GM23338 (cell line): ENCODE data around the gene BRAF. TPM values are rescaled to one million over a fixed set of nuclear protein-coding genes. Genes with fewer than 3 reads are reported as not detected.

ENCODE experiments used
- ATAC-seq: fragments of 200-7000 bp; cut with Tn5 transposase; 3 replicates; pipeline ENCODE4 v1.9.1; 2020
- DNase-seq: peaks from one replicate; pipeline ENCODE4 v3.0.0-alpha.2; 2015; ENCODE audit warnings: low spot score
- H2AFZ ChIP-seq: fragments of 200-600 bp; sonication (generic); 2 replicates; pipeline ENCODE4 v1.8.0; 2016; ENCODE audit warnings: antibody characterized with exemption, mild to moderate bottlenecking, moderate library complexity
- H3F3A ChIP-seq: fragments of 200-600 bp; sonication (generic); replicated peaks from 2 replicates; pipeline ENCODE4 v1.8.0; 2017; ENCODE audit warnings: antibody characterized with exemption, mixed run types, low read depth
- H3K27ac ChIP-seq: fragments of 200-600 bp; sonication (generic); 2 replicates; pipeline ENCODE4 v1.6.1; 2016; ENCODE audit warnings: low read depth
- H3K27me3 ChIP-seq: fragments of 200-600 bp; sonication (generic); 2 replicates; pipeline ENCODE4 v1.8.0; 2016; ENCODE audit warnings: mild to moderate bottlenecking, mixed run types, moderate library complexity; ENCODE audit not compliant: insufficient read depth
- H3K36me3 ChIP-seq: fragments of 200-600 bp; sonication (generic); 2 replicates; pipeline ENCODE4 v1.8.0; 2016; ENCODE audit warnings: mild to moderate bottlenecking; ENCODE audit not compliant: insufficient read depth
- H3K4me1 ChIP-seq: fragments of 200-600 bp; sonication (generic); 2 replicates; pipeline ENCODE4 v1.8.0; 2016; ENCODE audit warnings: mild to moderate bottlenecking, moderate library complexity; ENCODE audit not compliant: insufficient read depth
- H3K4me2 ChIP-seq: fragments of 200-600 bp; sonication (generic); 2 replicates; pipeline ENCODE4 v1.7.1; 2017; ENCODE audit warnings: mixed run types
- H3K4me3 ChIP-seq: fragments of 200-600 bp; sonication (generic); 2 replicates; pipeline ENCODE4 v1.6.1; 2016; ENCODE audit warnings: mixed run types
- H3K79me2 ChIP-seq: fragments of 200-600 bp; sonication (generic); replicated peaks from 2 replicates; pipeline ENCODE4 v1.8.0; 2017; ENCODE audit warnings: mild to moderate bottlenecking; ENCODE audit not compliant: insufficient read depth
- H3K9me2 ChIP-seq: fragments of 200-600 bp; sonication (generic); 2 replicates; pipeline ENCODE4 v1.8.0; 2017; ENCODE audit not compliant: insufficient read depth
- H4K20me1 ChIP-seq: fragments of 200-600 bp; sonication (generic); replicated peaks from 2 replicates; pipeline ENCODE4 v1.8.0; 2017; ENCODE audit warnings: mild to moderate bottlenecking; ENCODE audit not compliant: insufficient read depth
- H3K27ac Mint-ChIP-seq: 2 replicates; pipeline ENCODE4 v1.8.0; 2020; ENCODE audit warnings: inconsistent platforms, mild to moderate bottlenecking, moderate library complexity, mixed read lengths
- H3K27me3 Mint-ChIP-seq: 3 replicates; pipeline ENCODE4 v1.8.0; 2022; ENCODE audit warnings: low read depth, mild to moderate bottlenecking, moderate library complexity, mixed read lengths, inconsistent platforms; ENCODE audit not compliant: insufficient read depth, poor library complexity
- H3K36me3 Mint-ChIP-seq: 3 replicates; pipeline ENCODE4 v1.8.0; 2021; ENCODE audit warnings: low read depth, mild to moderate bottlenecking, inconsistent platforms, moderate library complexity, mixed read lengths
- H3K4me1 Mint-ChIP-seq: 3 replicates; pipeline ENCODE4 v1.8.0; 2020; ENCODE audit warnings: mild to moderate bottlenecking, inconsistent platforms, mixed read lengths
- H3K4me3 Mint-ChIP-seq: 3 replicates; pipeline ENCODE4 v1.8.0; 2021; ENCODE audit warnings: moderate library complexity, mild to moderate bottlenecking, inconsistent platforms, mixed read lengths
- H3K9me3 Mint-ChIP-seq: 3 replicates; pipeline ENCODE4 v1.8.0; 2020; ENCODE audit warnings: moderate library complexity, mild to moderate bottlenecking, inconsistent platforms, mixed read lengths
- CREB1 ChIP-seq: fragments of 250-450 bp; sonication (Bioruptor Pico); IDR thresholded peaks from 2 replicates; pipeline ENCODE4 v1.5.0; 2020; ENCODE audit warnings: low read depth, mild to moderate bottlenecking, moderate library complexity
- EZH2 ChIP-seq: fragments of 200-600 bp; sonication (generic); IDR thresholded peaks from one replicate; pipeline ENCODE4 v1.8.0; 2017; ENCODE audit warnings: antibody characterized with exemption, mild to moderate bottlenecking, low read depth; ENCODE audit not compliant: unreplicated experiment
- EZH2phosphoT487 ChIP-seq: fragments of 200-600 bp; sonication (generic); IDR thresholded peaks from one replicate; pipeline ENCODE4 v1.8.1; 2018; ENCODE audit warnings: antibody characterized with exemption; ENCODE audit not compliant: unreplicated experiment
- JUNB ChIP-seq: IDR thresholded peaks from one replicate; pipeline ENCODE4 v1.6.1; 2016; ENCODE audit warnings: antibody characterized with exemption; ENCODE audit not compliant: unreplicated experiment
- POLR2AphosphoS5 ChIP-seq: IDR thresholded peaks from 2 replicates; pipeline ENCODE4 v1.6.1; 2016; ENCODE audit warnings: antibody characterized with exemption, low read depth
- STAT1 ChIP-seq: IDR thresholded peaks from one replicate; pipeline ENCODE4 v1.6.1; 2016; ENCODE audit warnings: antibody characterized with exemption; ENCODE audit not compliant: unreplicated experiment
- ZNF114 ChIP-seq: fragments of 250-450 bp; sonication (Bioruptor Pico); IDR thresholded peaks from 2 replicates; pipeline ENCODE4 v1.5.0; 2020; ENCODE audit warnings: mild to moderate bottlenecking, moderate library complexity
- ZNF331 ChIP-seq: fragments of 250-450 bp; sonication (Bioruptor Pico); IDR thresholded peaks from 2 replicates; pipeline ENCODE4 v1.5.0; 2020; ENCODE audit warnings: low read depth, mild to moderate bottlenecking, moderate library complexity
- polyA plus RNA-seq: library from polyadenylated mRNA; unstranded; fragments of >200 nt; fragmentation: Nextera tagmentation; extraction: Ambion mirVana; gene quantifications from 2 replicates; pipeline ENCODE4 v1.2.1, GENCODE V29; 2016
- total RNA-seq: library from RNA; depleted of rRNA; stranded (reverse); fragments of >200 nt; shearing (Covaris generic); gene quantifications from 2 replicates; pipeline ENCODE4 v1.2.3, GENCODE V29; 2014
- TF ChIP-seq, protein P1 (sequence below): IDR thresholded peaks from one replicate; pipeline ENCODE4 v1.6.1; 2018; ENCODE audit warnings: antibody characterized with exemption; ENCODE audit not compliant: unreplicated experiment
- TF ChIP-seq, protein P2 (sequence below): fragments of 250-450 bp; sonication (Bioruptor Pico); IDR thresholded peaks from 2 replicates; pipeline ENCODE4 v1.5.0; 2020; ENCODE audit warnings: mild to moderate bottlenecking, moderate library complexity
- TF ChIP-seq, protein P3 (sequence below), 2 experiments: fragments of 200-600 bp in 1 of 2; sonication (generic) in 1 of 2; conservative IDR thresholded peaks; 2 replicates each; pipeline versions ENCODE4 v1.5.1 to v1.6.1; 2016 to 2017; ENCODE audit warnings: antibody characterized with exemption in 2 of 2, low read depth in 2 of 2, mild to moderate bottlenecking in 2 of 2, moderate library complexity in 1 of 2

BRAF gene
- total and polyA plus RNA-seq, 2 experiments from 2014 or later, result 14.6 to 36.8 TPM

DNA sequence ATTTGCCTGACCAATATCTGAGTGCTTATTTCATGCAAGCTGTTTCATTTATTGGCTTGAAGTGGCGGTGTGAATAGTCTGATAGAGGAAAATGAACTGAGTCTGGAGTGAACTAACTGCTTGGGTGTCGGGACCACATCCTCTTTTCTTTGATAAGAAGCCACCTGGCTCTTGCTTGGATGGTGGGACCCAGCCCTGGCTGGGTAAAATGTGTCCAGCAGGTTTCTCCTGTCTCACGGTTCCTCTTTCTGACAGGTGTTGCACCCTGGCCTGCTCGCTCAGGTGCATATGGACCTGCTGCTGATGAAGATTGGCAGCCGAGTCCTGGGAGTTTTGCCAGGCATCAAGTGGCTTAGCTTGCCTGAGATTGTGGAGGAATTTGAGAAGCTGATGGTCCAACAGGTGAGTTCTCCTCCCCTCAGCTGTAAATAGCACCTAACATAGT, 250.4 kb downstream of the BRAF start:
- TF ChIP-seq, protein P1, sequence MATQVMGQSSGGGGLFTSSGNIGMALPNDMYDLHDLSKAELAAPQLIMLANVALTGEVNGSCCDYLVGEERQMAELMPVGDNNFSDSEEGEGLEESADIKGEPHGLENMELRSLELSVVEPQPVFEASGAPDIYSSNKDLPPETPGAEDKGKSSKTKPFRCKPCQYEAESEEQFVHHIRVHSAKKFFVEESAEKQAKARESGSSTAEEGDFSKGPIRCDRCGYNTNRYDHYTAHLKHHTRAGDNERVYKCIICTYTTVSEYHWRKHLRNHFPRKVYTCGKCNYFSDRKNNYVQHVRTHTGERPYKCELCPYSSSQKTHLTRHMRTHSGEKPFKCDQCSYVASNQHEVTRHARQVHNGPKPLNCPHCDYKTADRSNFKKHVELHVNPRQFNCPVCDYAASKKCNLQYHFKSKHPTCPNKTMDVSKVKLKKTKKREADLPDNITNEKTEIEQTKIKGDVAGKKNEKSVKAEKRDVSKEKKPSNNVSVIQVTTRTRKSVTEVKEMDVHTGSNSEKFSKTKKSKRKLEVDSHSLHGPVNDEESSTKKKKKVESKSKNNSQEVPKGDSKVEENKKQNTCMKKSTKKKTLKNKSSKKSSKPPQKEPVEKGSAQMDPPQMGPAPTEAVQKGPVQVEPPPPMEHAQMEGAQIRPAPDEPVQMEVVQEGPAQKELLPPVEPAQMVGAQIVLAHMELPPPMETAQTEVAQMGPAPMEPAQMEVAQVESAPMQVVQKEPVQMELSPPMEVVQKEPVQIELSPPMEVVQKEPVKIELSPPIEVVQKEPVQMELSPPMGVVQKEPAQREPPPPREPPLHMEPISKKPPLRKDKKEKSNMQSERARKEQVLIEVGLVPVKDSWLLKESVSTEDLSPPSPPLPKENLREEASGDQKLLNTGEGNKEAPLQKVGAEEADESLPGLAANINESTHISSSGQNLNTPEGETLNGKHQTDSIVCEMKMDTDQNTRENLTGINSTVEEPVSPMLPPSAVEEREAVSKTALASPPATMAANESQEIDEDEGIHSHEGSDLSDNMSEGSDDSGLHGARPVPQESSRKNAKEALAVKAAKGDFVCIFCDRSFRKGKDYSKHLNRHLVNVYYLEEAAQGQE, result no peak
- no peak for TF ChIP-seq EZH2phosphoT487
- TF ChIP-seq CREB1, result no peak
- TF ChIP-seq EZH2, result no peak
- Histone ChIP-seq H3K4me2 (peak overlapping the region; percentile 93; the same call in 1 of the 2 replicates), H2AFZ (no peak overlapping the region), H3K27me3 (0 out of 2 replicates have a peak, but pooled peaks cover 5% of the 10 kb centered on the region), H3K36me3 (no peaks in the 10 kb centered on the region), H3K79me2 (no peaks in the 10 kb centered on the region), H3K4me3 (peak overlapping the region; percentile 72), H4K20me1 (peaks cover 6% of the 10 kb centered on the region; the same call in 1 of the 2 replicates), H3K27ac (no peak overlapping the region), H3K4me1 (peaks cover 25% of the 10 kb centered on the region), H3K9me2 (no peaks in the 10 kb centered on the region), H3F3A (0 out of 2 replicates have a peak, but pooled peaks cover 3% of the 10 kb centered on the region)
- Mint-ChIP-seq H3K36me3 (no peaks in the 10 kb centered on the region; the same call in 2 of the 3 replicates), H3K9me3 (no peaks in the 10 kb centered on the region; the same call in 2 of the 3 replicates), H3K4me3 (peak overlapping the region; percentile 75), H3K4me1 (peaks cover 17% of the 10 kb centered on the region), H3K27me3 (peaks cover 24% of the 10 kb centered on the region), H3K27ac (no peak overlapping the region)
- no peak for ATAC-seq
- no peak for DNase-seq

DNA sequence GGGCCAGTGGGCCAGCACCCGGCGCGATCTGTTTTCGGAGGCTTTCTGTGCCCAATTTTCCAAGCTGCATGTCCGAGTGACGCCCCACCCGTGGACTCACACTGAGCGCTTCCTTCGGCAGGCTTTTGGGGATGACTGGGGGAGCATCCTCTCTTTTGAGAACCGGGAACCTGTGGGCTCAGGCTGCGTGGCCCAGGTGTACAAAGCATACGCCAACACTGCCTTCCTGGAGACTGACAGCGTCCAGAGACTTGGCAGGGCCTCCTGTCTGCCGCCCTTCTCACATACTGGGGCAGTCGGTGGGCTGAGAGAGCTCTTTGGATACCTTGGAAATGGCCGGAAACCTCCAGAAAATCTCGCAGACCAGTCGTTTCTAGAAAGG, 251.0 kb downstream of the BRAF start:
- H2AFZ ChIP-seq, result peak overlapping the region; percentile 90
- Mint-ChIP-seq H3K27ac (no peak overlapping the region), H3K27me3 (peaks cover 21% of the 10 kb centered on the region), H3K4me3 (peak overlapping the region; percentile 75), H3K4me1 (peaks cover 17% of the 10 kb centered on the region), H3K9me3 (no peaks in the 10 kb centered on the region; the same call in 2 of the 3 replicates), H3K36me3 (no peaks in the 10 kb centered on the region; the same call in 2 of the 3 replicates)
- H3K27ac ChIP-seq, result no peak overlapping the region
- peak overlapping the region; percentile 72 for H3K4me3 ChIP-seq
- peak overlapping the region; percentile 93 for H3K4me2 ChIP-seq
- 0 out of 2 replicates have a peak, but pooled peaks cover 5% of the 10 kb centered on the region for H3K27me3 ChIP-seq
- peaks cover 25% of the 10 kb centered on the region for H3K4me1 ChIP-seq
- H3K36me3 ChIP-seq, result no peaks in the 10 kb centered on the region
- H3K79me2 ChIP-seq, result no peaks in the 10 kb centered on the region
- ATAC-seq (peak; percentile 5), DNase-seq (peak; percentile 35)
- no peaks in the 10 kb centered on the region for H3K9me2 ChIP-seq
- peaks cover 6% of the 10 kb centered on the region; the same call in 1 of the 2 replicates for H4K20me1 ChIP-seq
- H3F3A ChIP-seq, result 0 out of 2 replicates have a peak, but pooled peaks cover 3% of the 10 kb centered on the region
- TF ChIP-seq ZNF331 (CRISPR knock-in tag) (no peak), POLR2AphosphoS5 (no peak), ZNF114 (CRISPR knock-in tag) (no peak), JUNB (no peak), STAT1 (no peak)
- TF ChIP-seq, protein P2, sequence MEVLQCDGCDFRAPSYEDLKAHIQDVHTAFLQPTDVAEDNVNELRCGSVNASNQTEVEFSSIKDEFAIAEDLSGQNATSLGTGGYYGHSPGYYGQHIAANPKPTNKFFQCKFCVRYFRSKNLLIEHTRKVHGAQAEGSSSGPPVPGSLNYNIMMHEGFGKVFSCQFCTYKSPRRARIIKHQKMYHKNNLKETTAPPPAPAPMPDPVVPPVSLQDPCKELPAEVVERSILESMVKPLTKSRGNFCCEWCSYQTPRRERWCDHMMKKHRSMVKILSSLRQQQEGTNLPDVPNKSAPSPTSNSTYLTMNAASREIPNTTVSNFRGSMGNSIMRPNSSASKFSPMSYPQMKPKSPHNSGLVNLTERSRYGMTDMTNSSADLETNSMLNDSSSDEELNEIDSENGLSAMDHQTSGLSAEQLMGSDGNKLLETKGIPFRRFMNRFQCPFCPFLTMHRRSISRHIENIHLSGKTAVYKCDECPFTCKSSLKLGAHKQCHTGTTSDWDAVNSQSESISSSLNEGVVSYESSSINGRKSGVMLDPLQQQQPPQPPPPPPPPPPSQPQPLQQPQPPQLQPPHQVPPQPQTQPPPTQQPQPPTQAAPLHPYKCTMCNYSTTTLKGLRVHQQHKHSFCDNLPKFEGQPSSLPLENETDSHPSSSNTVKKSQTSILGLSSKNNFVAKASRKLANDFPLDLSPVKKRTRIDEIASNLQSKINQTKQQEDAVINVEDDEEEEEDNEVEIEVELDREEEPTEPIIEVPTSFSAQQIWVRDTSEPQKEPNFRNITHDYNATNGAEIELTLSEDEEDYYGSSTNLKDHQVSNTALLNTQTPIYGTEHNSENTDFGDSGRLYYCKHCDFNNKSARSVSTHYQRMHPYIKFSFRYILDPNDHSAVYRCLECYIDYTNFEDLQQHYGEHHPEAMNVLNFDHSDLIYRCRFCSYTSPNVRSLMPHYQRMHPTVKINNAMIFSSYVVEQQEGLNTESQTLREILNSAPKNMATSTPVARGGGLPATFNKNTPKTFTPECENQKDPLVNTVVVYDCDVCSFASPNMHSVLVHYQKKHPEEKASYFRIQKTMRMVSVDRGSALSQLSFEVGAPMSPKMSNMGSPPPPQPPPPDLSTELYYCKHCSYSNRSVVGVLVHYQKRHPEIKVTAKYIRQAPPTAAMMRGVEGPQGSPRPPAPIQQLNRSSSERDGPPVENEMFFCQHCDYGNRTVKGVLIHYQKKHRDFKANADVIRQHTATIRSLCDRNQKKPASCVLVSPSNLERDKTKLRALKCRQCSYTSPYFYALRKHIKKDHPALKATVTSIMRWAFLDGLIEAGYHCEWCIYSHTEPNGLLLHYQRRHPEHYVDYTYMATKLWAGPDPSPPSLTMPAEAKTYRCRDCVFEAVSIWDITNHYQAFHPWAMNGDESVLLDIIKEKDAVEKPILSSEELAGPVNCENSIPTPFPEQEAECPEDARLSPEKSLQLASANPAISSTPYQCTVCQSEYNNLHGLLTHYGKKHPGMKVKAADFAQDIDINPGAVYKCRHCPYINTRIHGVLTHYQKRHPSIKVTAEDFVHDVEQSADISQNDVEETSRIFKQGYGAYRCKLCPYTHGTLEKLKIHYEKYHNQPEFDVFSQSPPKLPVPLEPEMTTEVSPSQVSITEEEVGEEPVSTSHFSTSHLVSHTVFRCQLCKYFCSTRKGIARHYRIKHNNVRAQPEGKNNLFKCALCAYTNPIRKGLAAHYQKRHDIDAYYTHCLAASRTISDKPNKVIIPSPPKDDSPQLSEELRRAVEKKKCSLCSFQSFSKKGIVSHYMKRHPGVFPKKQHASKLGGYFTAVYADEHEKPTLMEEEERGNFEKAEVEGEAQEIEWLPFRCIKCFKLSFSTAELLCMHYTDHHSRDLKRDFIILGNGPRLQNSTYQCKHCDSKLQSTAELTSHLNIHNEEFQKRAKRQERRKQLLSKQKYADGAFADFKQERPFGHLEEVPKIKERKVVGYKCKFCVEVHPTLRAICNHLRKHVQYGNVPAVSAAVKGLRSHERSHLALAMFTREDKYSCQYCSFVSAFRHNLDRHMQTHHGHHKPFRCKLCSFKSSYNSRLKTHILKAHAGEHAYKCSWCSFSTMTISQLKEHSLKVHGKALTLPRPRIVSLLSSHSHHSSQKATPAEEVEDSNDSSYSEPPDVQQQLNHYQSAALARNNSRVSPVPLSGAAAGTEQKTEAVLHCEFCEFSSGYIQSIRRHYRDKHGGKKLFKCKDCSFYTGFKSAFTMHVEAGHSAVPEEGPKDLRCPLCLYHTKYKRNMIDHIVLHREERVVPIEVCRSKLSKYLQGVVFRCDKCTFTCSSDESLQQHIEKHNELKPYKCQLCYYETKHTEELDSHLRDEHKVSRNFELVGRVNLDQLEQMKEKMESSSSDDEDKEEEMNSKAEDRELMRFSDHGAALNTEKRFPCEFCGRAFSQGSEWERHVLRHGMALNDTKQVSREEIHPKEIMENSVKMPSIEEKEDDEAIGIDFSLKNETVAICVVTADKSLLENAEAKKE (CRISPR knock-in tag), result no peak
- TF ChIP-seq, protein P3, sequence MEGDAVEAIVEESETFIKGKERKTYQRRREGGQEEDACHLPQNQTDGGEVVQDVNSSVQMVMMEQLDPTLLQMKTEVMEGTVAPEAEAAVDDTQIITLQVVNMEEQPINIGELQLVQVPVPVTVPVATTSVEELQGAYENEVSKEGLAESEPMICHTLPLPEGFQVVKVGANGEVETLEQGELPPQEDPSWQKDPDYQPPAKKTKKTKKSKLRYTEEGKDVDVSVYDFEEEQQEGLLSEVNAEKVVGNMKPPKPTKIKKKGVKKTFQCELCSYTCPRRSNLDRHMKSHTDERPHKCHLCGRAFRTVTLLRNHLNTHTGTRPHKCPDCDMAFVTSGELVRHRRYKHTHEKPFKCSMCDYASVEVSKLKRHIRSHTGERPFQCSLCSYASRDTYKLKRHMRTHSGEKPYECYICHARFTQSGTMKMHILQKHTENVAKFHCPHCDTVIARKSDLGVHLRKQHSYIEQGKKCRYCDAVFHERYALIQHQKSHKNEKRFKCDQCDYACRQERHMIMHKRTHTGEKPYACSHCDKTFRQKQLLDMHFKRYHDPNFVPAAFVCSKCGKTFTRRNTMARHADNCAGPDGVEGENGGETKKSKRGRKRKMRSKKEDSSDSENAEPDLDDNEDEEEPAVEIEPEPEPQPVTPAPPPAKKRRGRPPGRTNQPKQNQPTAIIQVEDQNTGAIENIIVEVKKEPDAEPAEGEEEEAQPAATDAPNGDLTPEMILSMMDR (conservative IDR thresholded peaks at IDR 0.05; ENCODE audit: low read depth in 2 of 2), result no peak
